ENCODE measurements around the gene SHISA4.
A peak's percentile ranks its signal among the peaks of the same experiment; 100 is the strongest.
"Not testable (repeated sequence)": the region's sequence is repeated elsewhere in the genome, so short reads cannot be mapped to it uniquely, and the experiment has no call there.

SHISA4 gene

DNA sequence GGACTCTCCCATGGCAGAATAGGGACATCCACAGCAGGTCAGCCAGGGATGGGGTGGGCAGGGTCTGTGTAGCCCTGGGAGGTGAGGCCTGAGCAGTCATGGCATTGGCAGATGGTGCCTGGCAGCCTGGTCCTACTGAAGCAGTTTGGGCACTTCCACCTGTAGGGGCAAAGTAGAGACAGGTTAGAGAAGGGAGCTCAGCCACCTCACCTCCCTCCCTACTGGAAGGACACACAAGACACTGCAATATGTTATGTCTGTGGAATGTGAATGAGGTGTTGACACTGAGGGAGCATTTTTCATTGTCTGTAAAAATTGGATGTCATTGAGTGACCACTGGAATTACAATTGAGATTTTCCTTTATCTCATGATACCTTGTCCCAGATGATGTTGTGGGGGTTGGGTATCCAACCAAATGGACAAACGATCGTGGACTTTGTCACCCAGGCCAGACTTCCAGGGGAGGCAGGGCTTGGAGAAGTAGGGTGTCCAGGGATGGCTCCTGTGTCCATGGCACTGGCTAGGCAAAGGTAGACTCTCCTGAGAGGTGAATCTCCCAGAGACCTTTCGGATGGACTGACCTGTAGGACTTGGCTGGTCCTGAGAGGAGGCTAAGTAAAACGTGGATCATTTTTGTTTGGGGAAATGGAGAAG, 9.7 kb downstream of the SHISA4 start:
- DNase-seq (ENCODE audit: low spot score) = no peak

- no peak for DNase-seq (ENCODE audit: low spot score)
Measured at GRCh38 chr1:201898992-201899391, 10.3 kb downstream of the SHISA4 start.

DNA sequence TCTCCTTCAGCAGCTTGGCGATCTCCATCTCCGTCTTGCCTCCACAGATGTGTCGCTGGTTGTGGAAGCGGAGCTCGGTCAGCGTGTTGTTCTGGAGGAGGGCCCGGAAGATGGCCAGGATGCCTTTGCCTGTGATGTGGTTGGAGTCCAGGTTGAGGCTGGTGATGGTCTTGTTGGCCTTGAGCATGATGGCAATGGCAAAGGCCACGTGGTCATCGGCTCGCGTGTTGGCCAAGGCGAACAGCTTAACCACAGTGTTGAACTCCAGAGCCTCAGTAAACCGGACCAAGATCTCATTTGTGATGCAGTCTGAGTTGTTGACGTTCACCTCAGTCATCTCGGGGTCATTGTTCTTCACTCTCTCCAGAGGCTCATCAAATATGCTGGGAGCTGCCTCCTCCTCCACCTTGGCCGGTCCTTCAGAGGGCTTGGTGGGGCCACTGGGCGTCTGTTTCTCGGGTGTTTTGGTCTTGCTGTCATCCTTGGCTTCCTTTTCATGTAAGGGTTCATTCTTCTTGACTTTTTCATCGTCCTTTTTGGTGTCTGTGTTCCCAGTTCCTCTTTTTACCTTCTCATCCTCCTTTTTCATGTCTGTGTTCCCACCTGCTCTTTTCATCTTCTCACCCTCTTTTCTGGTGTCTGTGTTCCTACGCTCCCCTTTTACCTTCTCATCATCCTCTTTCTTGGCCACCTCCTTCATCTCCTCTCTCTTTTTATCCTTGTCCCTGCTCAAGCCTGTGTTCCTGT, 11.2 kb downstream of the SHISA4 start:
- no peak for DNase-seq (ENCODE audit: low spot score)

DNA sequence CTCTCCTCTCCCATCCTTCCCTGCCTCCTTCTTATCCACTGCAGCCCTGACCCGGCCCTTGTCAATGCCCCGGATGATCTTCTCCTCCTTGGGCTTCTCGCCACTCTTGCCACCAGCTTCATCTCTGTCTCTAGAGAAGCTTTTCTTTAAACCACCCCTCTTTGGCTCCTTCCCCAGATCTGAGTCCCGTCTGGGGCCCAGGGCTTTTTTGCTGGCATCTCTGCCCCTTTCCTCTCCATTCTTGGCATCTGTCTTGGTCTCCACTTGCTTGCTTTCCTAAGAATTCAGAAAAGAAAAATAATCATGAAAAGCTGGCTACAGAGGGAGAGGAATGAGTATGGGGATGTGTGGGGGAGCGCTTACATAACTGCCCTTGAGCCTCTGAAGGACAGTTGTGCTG, 11.8 kb downstream of the SHISA4 start:
- DNase-seq (ENCODE audit: low spot score) = no peak

DNA sequence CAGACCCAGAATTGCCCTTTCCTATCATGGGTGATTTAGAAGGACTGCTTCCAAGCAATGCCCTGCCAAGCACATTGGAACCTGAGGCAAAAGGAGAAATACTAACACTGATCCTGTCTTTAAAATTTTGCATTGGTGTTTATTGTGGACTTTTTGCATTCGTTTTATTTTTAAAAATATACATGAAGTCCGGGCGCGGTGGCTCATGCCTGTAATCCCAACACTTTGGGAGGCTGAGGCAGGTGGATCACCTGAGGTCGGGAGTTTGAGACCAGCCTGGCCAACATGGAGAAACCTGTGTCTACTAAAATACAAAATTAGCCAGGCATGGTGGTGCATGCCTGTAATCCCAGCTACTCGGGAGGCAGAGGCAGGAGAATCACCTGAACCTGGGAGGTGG, 12.3 kb downstream of the SHISA4 start:
- not testable (repeated sequence) for DNase-seq (ENCODE audit: low spot score)

GRCh38 chr1:201902198-201902597, 13.5 kb downstream of the SHISA4 start:
- no peak for DNase-seq (ENCODE audit: low spot score)

GRCh38 chr1:201903135-201903534, 14.4 kb downstream of the SHISA4 start:
- no peak for DNase-seq (ENCODE audit: low spot score)

- DNase-seq (ENCODE audit: low spot score) = no peak
Measured at GRCh38 chr1:201904579-201904978, 15.9 kb downstream of the SHISA4 start.

- no peak for DNase-seq (ENCODE audit: low spot score)
Measured at GRCh38 chr1:201905234-201905890, 16.7 kb downstream of the SHISA4 start.

DNA sequence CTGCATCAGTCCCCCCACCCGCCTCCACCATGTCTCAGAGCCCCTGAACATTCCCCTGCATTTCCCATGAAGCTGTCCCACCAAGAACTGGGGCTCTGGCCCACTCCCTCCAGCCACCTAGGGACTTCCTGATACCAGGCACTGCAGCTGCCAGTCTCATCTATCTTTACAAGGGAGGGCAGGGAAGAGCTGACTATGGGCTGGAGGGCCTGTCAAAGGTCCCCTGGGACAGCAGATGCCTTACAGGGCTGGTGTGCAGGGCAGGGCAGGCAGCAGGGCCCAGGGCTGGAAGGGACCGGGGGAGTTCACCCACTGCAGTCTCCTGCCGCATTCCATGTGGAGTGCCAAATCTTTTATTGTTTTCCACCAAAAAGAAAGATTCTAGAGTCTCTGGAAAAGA, 17.6 kb downstream of the SHISA4 start:
- DNase-seq (ENCODE audit: low spot score) = peak; percentile 56

DNA sequence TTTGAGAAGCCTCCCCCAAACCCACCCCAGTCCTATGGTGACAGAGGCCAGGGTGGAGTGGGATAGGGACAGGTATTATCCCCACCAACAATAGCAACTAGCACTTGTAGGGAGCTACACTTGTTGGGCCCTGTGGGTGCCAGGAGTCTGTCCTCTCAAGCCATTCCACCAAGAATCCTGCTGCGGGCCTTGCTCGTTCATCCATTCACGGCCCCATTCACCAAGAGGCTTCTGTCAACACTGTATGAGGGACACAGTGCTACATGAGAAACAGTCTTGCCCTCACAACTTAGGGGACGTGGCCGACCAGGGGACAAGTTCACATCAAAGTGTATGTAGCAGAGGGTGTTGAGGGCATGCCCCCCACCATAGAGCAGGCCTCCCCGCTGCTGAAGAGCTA, 18.9 kb downstream of the SHISA4 start:
- no peak for DNase-seq (ENCODE audit: low spot score)

DNA sequence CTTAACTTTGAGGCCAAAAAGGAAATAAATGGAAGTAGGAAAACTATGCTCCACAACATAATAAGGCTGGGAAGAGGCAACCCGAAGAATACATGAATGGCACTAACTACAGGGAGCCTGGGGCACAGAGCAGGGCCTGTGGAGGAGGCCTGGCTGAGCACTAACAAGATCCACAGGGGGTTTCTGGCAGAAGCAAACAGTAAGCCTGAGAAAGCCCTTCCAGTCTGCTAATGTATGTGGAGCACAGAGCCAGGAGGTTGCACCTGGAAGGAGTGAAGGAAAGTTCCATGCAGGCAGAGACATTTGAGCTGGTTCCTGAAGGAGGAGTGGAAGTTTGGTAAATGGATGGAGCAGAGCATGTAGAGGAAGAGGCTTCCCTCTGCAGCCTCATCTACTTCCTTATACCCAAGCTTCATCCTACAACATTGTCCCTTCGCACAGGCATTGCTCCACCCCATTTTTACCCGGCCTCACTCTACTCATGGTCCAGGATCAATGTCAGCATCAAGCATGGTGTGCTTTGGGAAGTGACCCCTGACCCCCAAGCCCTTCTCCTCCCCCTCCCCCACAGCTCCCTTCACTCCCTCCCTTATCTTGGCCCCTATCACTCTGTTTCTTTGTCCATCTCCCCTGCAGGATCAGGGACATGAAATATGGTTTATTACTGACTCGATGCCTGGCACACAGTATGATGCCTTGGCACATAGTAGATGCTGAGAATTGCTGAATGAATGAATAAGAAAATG, 23.3 kb downstream of the SHISA4 start:
- no peak for DNase-seq (ENCODE audit: low spot score)

GRCh38 chr1:201912832-201913231, 24.1 kb downstream of the SHISA4 start:
- DNase-seq (ENCODE audit: low spot score) = no peak

GRCh38 chr1:201914456-201915235, 25.9 kb downstream of the SHISA4 start:
- no peak for DNase-seq (ENCODE audit: low spot score)

DNA sequence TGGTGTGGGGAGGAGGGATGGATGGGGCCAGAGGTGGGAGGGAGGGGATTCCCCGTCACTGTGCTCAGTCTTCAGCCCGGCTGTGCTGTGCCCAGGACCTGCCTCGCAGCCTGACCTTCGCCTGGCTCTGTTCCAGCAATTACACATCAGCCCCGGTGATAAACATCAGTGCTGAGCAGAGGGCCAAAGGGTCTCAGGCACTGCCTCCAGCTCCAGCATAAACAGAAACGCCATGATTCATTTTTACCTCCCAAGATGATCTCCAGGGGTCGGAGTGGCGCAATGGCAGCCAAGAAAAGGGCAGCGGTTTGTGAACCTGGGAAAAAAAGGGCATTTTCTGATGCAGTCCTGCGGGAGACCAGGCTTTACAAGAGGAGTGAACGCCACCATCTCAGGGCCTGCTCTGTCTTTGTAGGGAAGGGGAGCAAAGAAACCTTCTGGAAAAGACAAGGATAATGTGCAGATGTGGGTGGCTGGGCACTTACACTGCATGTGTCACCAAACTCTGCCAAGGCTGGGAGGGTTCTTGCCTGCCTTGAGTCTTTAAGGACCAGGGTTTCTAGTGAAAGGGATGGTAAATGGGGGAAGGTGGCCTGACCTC, 28.1 kb downstream of the SHISA4 start:
- peak; percentile 90 for DNase-seq (ENCODE audit: low spot score)

DNA sequence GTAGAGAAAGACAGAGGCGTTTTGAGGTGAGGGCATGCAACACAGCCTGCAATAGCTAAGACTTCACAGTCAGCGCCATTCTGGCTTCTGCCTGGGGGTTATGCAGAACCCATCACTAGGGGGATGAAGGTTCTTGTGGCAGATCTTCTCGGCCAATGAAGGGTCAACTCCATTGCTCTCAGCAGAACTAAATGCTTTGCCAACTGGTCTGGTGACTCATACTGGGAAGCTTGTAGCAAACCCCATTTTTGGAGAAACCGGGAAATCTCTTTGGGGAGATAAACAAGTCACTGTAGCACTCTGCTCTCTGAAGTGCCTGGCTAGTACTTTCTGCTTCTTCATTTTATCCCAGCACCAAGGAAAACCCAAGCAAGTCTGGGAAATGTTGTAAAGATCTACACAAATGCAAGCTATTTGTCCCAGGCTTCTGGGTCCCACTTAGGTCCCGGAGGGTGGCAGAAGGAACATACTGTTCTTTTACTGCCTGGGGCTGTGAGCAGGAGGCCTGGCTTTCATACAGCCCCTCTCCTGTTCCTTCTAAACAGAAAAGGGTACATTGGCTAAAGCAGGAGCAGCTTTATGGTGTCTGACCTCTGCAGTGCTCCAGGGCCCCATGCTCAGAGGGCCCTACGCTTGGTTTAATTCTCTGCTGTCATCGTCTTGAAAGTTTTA, 28.8 kb downstream of the SHISA4 start:
- DNase-seq (ENCODE audit: low spot score) = no peak

GRCh38 chr1:201918343-201918742, 29.6 kb downstream of the SHISA4 start:
- no peak for DNase-seq (ENCODE audit: low spot score)

DNA sequence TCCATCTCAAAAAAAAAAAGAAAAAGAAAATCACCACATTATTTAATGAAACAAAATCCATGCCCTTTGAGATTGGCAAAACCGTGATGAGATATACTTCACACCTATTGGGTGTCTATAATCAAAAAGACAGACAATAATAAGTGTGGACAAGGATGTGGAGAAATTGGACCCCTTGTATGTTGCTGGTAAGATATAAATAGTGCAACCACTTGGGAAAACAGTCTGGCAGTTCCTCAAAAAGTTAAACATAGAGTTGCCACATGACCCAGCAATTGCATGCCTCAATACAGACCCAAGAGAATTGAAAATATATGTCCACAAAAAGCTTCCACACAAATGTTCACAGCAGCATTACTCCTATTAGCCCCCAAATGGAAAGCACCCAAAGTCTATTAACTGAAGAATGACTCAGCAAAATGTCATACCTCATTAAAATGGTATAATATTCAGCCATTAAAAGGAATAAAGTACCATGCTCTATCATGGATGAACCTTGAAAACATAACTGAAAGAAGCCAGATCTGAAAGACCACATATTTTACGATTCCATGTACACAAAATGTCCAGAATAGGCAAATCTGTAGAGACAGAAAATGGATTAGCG, 33.4 kb downstream of the SHISA4 start:
- no peak for DNase-seq (ENCODE audit: low spot score)

GRCh38 chr1:201925301-201925567, 36.5 kb downstream of the SHISA4 start:
- DNase-seq (ENCODE audit: low spot score) = peak; percentile 56

DNA sequence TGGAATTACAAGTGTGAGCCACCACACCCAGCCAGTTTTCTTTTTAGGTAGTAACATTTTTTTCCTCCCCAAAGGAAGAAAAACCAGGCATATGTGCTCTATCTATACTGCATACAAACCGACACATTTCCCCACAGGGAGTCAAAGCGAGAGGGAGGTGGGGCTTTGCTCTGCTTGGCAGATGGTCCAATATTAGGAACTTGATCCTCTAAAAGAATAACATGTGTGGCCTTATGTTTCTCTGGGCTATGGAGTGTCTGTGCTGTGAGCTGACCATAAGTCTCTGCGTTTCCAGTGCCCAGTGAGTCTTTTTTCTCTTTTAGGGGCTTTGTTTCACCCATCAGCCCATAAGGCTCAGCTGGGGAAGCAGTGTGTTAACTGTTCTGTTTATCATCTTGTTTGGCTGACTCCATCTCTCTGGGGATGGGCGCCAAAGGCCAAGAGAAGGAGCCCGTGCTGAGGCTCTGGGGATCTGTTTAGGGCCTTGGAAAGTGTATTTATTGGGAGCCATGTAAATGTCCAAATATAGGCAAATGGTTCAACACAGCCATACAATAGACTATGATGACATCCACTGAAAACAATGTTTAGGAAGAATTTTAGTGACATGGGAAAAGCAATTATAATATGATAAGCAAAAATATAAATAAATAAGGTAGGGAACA, 37.4 kb downstream of the SHISA4 start:
- peak; percentile 33 for DNase-seq (ENCODE audit: low spot score)

Measured in SK-N-DZ (cell line).